Measurements from ENCODE around the gene MIOX. TPM values are rescaled to one million over a fixed set of nuclear protein-coding genes. Genes with fewer than 3 reads are reported as not detected.

Gene MIOX
- total RNA-seq, 1 donor from 2014 or later, result 0.98 TPM

- Mint-ChIP-seq H3K27me3 (peaks cover 1% of the 10 kb centered on the region), H3K27ac (no peak overlapping the region), H3K36me3 (ENCODE audit: insufficient read depth) (no peaks in the 10 kb centered on the region), H3K4me3 (ENCODE audit: low read depth) (no peak overlapping the region), H3K4me1 (ENCODE audit: low read depth) (peaks cover 1% of the 10 kb centered on the region), H3K9me3 (ENCODE audit: low read depth) (no peaks in the 10 kb centered on the region)
- no peak for DNase-seq (ENCODE audit: low spot score, unreplicated experiment)
- TF ChIP-seq, protein P1, sequence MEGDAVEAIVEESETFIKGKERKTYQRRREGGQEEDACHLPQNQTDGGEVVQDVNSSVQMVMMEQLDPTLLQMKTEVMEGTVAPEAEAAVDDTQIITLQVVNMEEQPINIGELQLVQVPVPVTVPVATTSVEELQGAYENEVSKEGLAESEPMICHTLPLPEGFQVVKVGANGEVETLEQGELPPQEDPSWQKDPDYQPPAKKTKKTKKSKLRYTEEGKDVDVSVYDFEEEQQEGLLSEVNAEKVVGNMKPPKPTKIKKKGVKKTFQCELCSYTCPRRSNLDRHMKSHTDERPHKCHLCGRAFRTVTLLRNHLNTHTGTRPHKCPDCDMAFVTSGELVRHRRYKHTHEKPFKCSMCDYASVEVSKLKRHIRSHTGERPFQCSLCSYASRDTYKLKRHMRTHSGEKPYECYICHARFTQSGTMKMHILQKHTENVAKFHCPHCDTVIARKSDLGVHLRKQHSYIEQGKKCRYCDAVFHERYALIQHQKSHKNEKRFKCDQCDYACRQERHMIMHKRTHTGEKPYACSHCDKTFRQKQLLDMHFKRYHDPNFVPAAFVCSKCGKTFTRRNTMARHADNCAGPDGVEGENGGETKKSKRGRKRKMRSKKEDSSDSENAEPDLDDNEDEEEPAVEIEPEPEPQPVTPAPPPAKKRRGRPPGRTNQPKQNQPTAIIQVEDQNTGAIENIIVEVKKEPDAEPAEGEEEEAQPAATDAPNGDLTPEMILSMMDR (IDR thresholded peaks at IDR 0.05; ENCODE audit: unreplicated experiment), result no peak
Observed at GRCh38 chr22:50502096-50502495, 15.4 kb downstream of the MIOX start.

DNA sequence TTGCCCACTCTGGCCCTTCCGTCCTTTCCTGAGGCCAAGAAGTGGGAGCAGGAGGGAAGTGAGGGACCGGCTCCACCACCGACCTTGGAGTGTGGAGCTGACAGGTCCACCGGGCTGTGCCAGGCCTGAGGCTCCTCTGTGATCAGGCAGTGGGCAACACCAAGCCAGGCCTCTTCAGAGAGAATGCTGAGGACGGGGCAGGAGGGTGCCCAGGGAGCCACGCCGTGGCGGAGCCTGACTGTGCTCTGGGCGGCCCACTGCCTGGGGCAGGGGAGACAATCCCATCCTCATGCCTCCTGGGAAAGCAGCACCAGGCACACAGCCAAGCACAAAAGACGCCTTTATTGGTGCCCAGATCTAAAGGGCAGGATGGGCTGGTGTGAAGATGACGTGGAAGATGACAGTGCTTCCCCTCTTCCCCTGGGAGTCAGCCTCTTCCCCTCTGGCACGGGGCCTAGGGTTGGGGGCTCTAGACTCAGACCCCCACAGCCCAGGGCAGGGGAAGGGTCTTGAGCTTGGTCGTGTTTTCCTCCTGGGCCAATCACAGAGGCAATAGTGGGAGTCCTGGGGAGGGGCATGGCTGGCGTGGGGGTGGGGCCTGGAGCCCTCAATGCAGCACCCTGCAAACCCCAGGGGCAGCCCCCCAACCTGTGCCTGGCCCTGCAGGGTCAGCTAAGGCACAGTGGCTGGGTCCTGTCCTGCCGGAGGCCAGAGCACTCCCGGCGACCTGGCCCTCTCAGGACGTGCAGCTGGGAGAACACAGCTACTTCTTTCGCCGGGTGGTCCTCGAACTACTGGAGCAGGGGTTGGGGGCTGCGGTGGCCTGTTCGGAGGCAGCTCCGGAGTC lies 16.2 kb downstream of the MIOX start:
- peaks cover 4% of the 10 kb centered on the region for H3K4me1 Mint-ChIP-seq (ENCODE audit: low read depth)
- no peak overlapping the region for H3K4me3 Mint-ChIP-seq (ENCODE audit: low read depth)
- H3K27ac Mint-ChIP-seq, result no peak overlapping the region
- no peaks in the 10 kb centered on the region for H3K27me3 Mint-ChIP-seq
- H3K36me3 Mint-ChIP-seq (ENCODE audit: insufficient read depth), result no peaks in the 10 kb centered on the region
- no peaks in the 10 kb centered on the region for H3K9me3 Mint-ChIP-seq (ENCODE audit: low read depth)
- DNase-seq (ENCODE audit: low spot score, unreplicated experiment), result no peak
- TF ChIP-seq, protein P1 (IDR thresholded peaks at IDR 0.05; ENCODE audit: unreplicated experiment), result no peak

DNA sequence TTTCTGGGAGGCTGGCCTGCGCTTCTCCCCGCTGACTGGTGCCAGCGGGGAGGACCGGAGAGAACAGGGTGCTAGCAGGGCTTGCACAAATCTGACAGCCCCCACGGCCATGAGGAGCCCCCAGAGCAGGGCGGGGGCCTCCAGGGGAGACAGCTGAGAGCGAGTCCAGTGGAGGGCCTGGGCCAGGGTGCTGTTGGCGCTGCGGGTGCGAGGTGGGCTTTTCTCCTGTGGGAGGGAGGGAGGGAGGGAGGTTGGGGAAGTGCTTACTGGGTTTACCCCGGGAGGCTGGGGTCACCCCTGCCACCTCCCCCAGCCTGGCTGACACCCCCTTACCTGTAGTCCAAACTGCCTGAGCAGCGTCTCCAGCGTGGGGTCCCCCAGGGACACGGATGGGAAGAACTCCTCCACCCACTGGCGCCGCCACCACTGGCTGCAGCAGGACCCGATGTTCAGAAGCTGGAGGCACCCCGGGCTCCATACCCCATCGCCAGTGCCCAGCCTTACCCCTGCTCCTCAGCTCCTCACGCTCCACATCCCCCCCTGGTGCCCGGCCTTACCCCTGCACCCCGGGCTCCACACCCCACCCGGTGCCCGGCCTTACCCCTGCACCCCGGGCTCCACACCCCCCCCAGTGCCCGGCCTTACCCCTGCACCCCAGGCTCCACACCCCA lies 17.0 kb downstream of the MIOX start:
- H3K27ac Mint-ChIP-seq, result no peak overlapping the region
- no peaks in the 10 kb centered on the region for H3K36me3 Mint-ChIP-seq (ENCODE audit: insufficient read depth)
- no peaks in the 10 kb centered on the region for H3K27me3 Mint-ChIP-seq
- no peak for DNase-seq (ENCODE audit: low spot score, unreplicated experiment)
- H3K9me3 Mint-ChIP-seq (ENCODE audit: low read depth), result no peaks in the 10 kb centered on the region
- no peak overlapping the region for H3K4me3 Mint-ChIP-seq (ENCODE audit: low read depth)
- TF ChIP-seq, protein P1 (IDR thresholded peaks at IDR 0.05; ENCODE audit: unreplicated experiment), result no peak
- peaks cover 6% of the 10 kb centered on the region for H3K4me1 Mint-ChIP-seq (ENCODE audit: low read depth)

DNA sequence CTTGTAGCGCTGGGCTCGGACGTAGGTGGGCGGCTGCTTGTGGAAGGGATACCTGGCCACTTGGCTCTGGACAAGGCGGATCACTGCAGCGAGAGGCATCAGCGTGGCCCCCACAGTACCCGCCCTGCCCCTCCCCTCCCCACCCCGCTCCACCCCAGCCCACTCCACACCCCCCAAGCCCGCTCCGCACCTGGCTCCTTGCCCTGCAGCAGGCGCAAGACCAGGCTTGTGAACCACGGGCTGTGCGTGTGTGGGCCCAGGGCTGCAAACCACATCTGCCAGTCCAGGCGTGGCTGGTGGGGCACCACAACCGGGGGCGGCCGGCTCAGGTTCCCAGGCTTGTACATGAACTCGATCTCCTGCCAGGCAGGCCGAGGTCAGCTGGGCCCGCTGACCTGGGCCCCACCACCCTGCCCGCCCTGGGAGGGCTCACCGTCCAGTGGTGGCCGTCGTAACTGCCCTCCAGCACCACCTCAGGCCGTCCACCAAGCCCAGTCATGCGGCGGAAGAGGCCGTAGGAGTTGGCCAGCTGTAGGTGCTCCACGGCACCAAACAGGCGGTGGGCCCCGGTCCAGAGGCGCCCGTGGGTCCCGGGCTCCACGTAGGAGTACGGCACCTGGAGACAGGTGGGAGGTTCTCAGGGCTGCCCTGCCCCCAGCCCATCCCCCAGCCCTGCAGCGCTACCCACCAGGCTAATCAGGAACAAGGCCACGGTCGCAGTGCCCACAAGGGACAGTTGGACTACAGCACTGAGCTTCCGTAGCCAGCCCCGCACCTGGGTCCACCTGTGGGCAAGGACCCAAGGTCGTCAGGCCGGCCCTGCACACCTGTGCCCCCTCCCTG lies 17.9 kb downstream of the MIOX start:
- Mint-ChIP-seq H3K4me3 (ENCODE audit: low read depth) (no peak overlapping the region), H3K27me3 (no peaks in the 10 kb centered on the region), H3K36me3 (ENCODE audit: insufficient read depth) (no peaks in the 10 kb centered on the region), H3K9me3 (ENCODE audit: low read depth) (no peaks in the 10 kb centered on the region), H3K27ac (no peak overlapping the region), H3K4me1 (ENCODE audit: low read depth) (peaks cover 15% of the 10 kb centered on the region)
- no peak for DNase-seq (ENCODE audit: low spot score, unreplicated experiment)
- TF ChIP-seq, protein P1 (IDR thresholded peaks at IDR 0.05; ENCODE audit: unreplicated experiment), result no peak

DNA sequence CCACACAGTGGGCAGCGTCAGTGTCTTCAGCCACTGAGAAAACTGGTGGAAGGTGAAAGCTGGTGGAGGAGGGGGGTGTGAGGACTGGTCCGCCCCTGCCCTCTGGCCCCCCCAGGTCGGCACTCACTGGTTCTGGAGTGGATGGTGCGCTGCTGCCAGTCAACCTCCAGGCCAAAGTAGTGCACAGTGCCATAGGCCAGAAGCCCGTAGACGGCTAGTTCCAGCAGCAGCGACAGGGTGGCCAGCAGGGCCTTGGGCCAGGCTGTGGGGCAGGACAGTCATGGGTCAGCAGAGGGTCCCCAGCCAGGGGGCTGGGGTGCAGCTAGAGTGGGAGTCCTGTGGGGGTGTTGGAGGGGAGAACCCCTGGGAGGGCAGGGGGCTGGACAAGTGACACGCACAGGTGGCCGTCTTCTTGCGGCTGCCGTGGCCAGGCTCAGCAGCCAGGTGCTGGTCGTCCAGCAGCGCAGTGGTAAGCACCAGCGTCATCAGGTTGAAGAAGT lies 18.7 kb downstream of the MIOX start:
- no peak overlapping the region for H3K4me3 Mint-ChIP-seq (ENCODE audit: low read depth)
- no peaks in the 10 kb centered on the region for H3K9me3 Mint-ChIP-seq (ENCODE audit: low read depth)
- H3K36me3 Mint-ChIP-seq (ENCODE audit: insufficient read depth), result no peaks in the 10 kb centered on the region
- H3K4me1 Mint-ChIP-seq (ENCODE audit: low read depth), result peaks cover 15% of the 10 kb centered on the region
- DNase-seq (ENCODE audit: low spot score, unreplicated experiment), result no peak
- TF ChIP-seq, protein P1 (IDR thresholded peaks at IDR 0.05; ENCODE audit: unreplicated experiment), result no peak
- no peak overlapping the region for H3K27ac Mint-ChIP-seq
- H3K27me3 Mint-ChIP-seq, result no peaks in the 10 kb centered on the region
